BLaER1 (cell line): ENCODE measurements around the gene TOR1B.

Experiments used
- H3K27ac ChIP-seq: shearing (Covaris generic); formaldehyde crosslinking; 2 replicates; pipeline ENCODE4 v1.8.1; 2022
- H3K27me3 ChIP-seq: shearing (Covaris generic); formaldehyde crosslinking; 2 replicates; pipeline ENCODE4 v1.8.1; 2022
- H3K36me3 ChIP-seq: shearing (Covaris generic); formaldehyde crosslinking; 2 replicates; pipeline ENCODE4 v1.8.1; 2022
- H3K4me1 ChIP-seq: shearing (Covaris generic); formaldehyde crosslinking; 2 replicates; pipeline ENCODE4 v1.8.1; 2022
- H3K4me2 ChIP-seq: shearing (Covaris generic); formaldehyde crosslinking; 2 replicates; pipeline ENCODE4 v1.8.1; 2022
- H3K4me3 ChIP-seq: shearing (Covaris generic); formaldehyde crosslinking; 2 replicates; pipeline ENCODE4 v1.8.1; 2022
- H3K9ac ChIP-seq: shearing (Covaris generic); formaldehyde crosslinking; 2 replicates; pipeline ENCODE4 v1.8.1; 2022
- H3K9me3 ChIP-seq: shearing (Covaris generic); formaldehyde crosslinking; 2 replicates; pipeline ENCODE4 v1.8.1; 2022
- H4K20me1 ChIP-seq: shearing (Covaris generic); formaldehyde crosslinking; 2 replicates; pipeline ENCODE4 v1.8.1; 2022
- Cebpa-rat ChIP-seq: shearing (Covaris generic); IDR thresholded peaks from 2 replicates; pipeline ENCODE4 v1.8.1; 2022

TOR1B gene

GRCh38 chr9:129839324-129840023, 36.5 kb downstream of the TOR1B start:
- H3K27me3 ChIP-seq = no peaks in the 10 kb centered on the region
- peaks cover 36% of the 10 kb centered on the region for H3K4me1 ChIP-seq
- peak overlapping the region; percentile 43 for H3K27ac ChIP-seq
- 0 out of 2 replicates have a peak, but pooled peaks cover 8% of the 10 kb centered on the region for H3K36me3 ChIP-seq
- TF ChIP-seq Cebpa-rat = no peak
- H3K4me2 ChIP-seq = peak overlapping the region; percentile 83
- H4K20me1 ChIP-seq = peaks cover 63% of the 10 kb centered on the region
- H3K9me3 ChIP-seq = no peaks in the 10 kb centered on the region
- no peak overlapping the region for H3K4me3 ChIP-seq
- peak overlapping the region; percentile 32; the same call in 1 of the 2 replicates for H3K9ac ChIP-seq

- peaks cover 60% of the 10 kb centered on the region for H4K20me1 ChIP-seq
- no peaks in the 10 kb centered on the region for H3K9me3 ChIP-seq
- H3K4me3 ChIP-seq = no peak overlapping the region
- H3K4me1 ChIP-seq = peaks cover 40% of the 10 kb centered on the region
- TF ChIP-seq Cebpa-rat = no peak
- H3K9ac ChIP-seq = peak overlapping the region; percentile 32; the same call in 1 of the 2 replicates
- H3K4me2 ChIP-seq = peak overlapping the region; percentile 83
- H3K27ac ChIP-seq = no peak overlapping the region; the same call in 1 of the 2 replicates
- no peaks in the 10 kb centered on the region for H3K27me3 ChIP-seq
- H3K36me3 ChIP-seq = 0 out of 2 replicates have a peak, but pooled peaks cover 8% of the 10 kb centered on the region
These were observed 37.0 kb downstream of the TOR1B start for GRCh38 chr9:129840034-129840433.

GRCh38 chr9:129841071-129841470, 38.1 kb downstream of the TOR1B start:
- H3K9me3 ChIP-seq = no peaks in the 10 kb centered on the region
- no peak overlapping the region for H3K27ac ChIP-seq
- H3K4me1 ChIP-seq = peaks cover 41% of the 10 kb centered on the region
- peaks cover 60% of the 10 kb centered on the region for H4K20me1 ChIP-seq
- H3K4me2 ChIP-seq = no peak overlapping the region
- 0 out of 2 replicates have a peak, but pooled peaks cover 8% of the 10 kb centered on the region for H3K36me3 ChIP-seq
- H3K9ac ChIP-seq = no peak overlapping the region
- no peak for TF ChIP-seq Cebpa-rat
- H3K27me3 ChIP-seq = no peaks in the 10 kb centered on the region
- no peak overlapping the region for H3K4me3 ChIP-seq

- no peaks in the 10 kb centered on the region for H3K27me3 ChIP-seq
- H3K27ac ChIP-seq = no peak overlapping the region
- H3K4me2 ChIP-seq = no peak overlapping the region
- TF ChIP-seq Cebpa-rat = no peak
- H3K9ac ChIP-seq = no peak overlapping the region
- peaks cover 33% of the 10 kb centered on the region for H4K20me1 ChIP-seq
- H3K9me3 ChIP-seq = no peaks in the 10 kb centered on the region
- H3K36me3 ChIP-seq = peaks cover 25% of the 10 kb centered on the region
- peaks cover 28% of the 10 kb centered on the region for H3K4me1 ChIP-seq
- no peak overlapping the region for H3K4me3 ChIP-seq
These were observed 42.4 kb downstream of the TOR1B start for GRCh38 chr9:129845373-129845772.

- Histone ChIP-seq H3K9me3 (no peaks in the 10 kb centered on the region), H3K27me3 (no peaks in the 10 kb centered on the region), H3K36me3 (peaks cover 48% of the 10 kb centered on the region), H4K20me1 (peaks cover 17% of the 10 kb centered on the region), H3K4me2 (no peak overlapping the region; the same call in 1 of the 2 replicates), H3K27ac (0 out of 2 replicates have a peak overlapping the region, but pooled peaks have one; percentile 6), H3K4me1 (peaks cover 36% of the 10 kb centered on the region), H3K4me3 (no peak overlapping the region), H3K9ac (0 out of 2 replicates have a peak overlapping the region, but pooled peaks have one; percentile 16)
- no peak for TF ChIP-seq Cebpa-rat
These were observed 45.9 kb downstream of the TOR1B start for GRCh38 chr9:129848712-129849441.

GRCh38 chr9:129849901-129850300, 46.9 kb downstream of the TOR1B start:
- no peak overlapping the region for H3K9ac ChIP-seq
- peaks cover 34% of the 10 kb centered on the region for H3K4me1 ChIP-seq
- H3K9me3 ChIP-seq = no peaks in the 10 kb centered on the region
- H3K27ac ChIP-seq = no peak overlapping the region
- no peak overlapping the region for H3K4me2 ChIP-seq
- peaks cover 17% of the 10 kb centered on the region for H4K20me1 ChIP-seq
- no peak overlapping the region for H3K4me3 ChIP-seq
- no peak for TF ChIP-seq Cebpa-rat
- no peaks in the 10 kb centered on the region for H3K27me3 ChIP-seq
- peaks cover 58% of the 10 kb centered on the region for H3K36me3 ChIP-seq

- TF ChIP-seq Cebpa-rat = no peak
- H3K27me3 ChIP-seq = no peaks in the 10 kb centered on the region
These were observed 48.0 kb downstream of the TOR1B start for GRCh38 chr9:129850821-129851550.

GRCh38 chr9:129851821-129852220, 48.8 kb downstream of the TOR1B start:
- Histone ChIP-seq H3K4me1 (peaks cover 29% of the 10 kb centered on the region), H3K27me3 (no peaks in the 10 kb centered on the region), H3K4me2 (no peak overlapping the region), H4K20me1 (peaks cover 17% of the 10 kb centered on the region), H3K4me3 (no peak overlapping the region), H3K9ac (no peak overlapping the region), H3K27ac (no peak overlapping the region), H3K36me3 (peaks cover 75% of the 10 kb centered on the region), H3K9me3 (no peaks in the 10 kb centered on the region)
- no peak for TF ChIP-seq Cebpa-rat

More at GRCh38 chr9:129850821-129851550, 48.0 kb downstream of the TOR1B start:
- Histone ChIP-seq H3K4me1 (peaks cover 29% of the 10 kb centered on the region), H4K20me1 (peaks cover 17% of the 10 kb centered on the region), H3K4me2 (peak overlapping the region; percentile 18; the same call in 1 of the 2 replicates), H3K9me3 (no peaks in the 10 kb centered on the region), H3K27ac (no peak overlapping the region), H3K4me3 (no peak overlapping the region), H3K36me3 (peaks cover 68% of the 10 kb centered on the region), H3K9ac (no peak overlapping the region)

- peaks cover 17% of the 10 kb centered on the region for H4K20me1 ChIP-seq
- no peaks in the 10 kb centered on the region for H3K9me3 ChIP-seq
- H3K36me3 ChIP-seq = peaks cover 82% of the 10 kb centered on the region
- no peak overlapping the region for H3K27ac ChIP-seq
- no peak overlapping the region for H3K4me3 ChIP-seq
- no peak overlapping the region for H3K4me2 ChIP-seq
- H3K9ac ChIP-seq = no peak overlapping the region
- no peak for TF ChIP-seq Cebpa-rat
- no peaks in the 10 kb centered on the region for H3K27me3 ChIP-seq
- peaks cover 29% of the 10 kb centered on the region for H3K4me1 ChIP-seq
These were observed 49.6 kb downstream of the TOR1B start for GRCh38 chr9:129852579-129852978.
